Erythroblast (primary cell): ENCODE data around the gene MYH9.

Experiments used
- DNase-seq, 2 experiments: peaks; one replicate each; lab custom pipeline; 2025; lab: John Stamatoyannopoulos, UW
- GATA1 ChIP-seq: IDR thresholded peaks from 2 replicates; pipeline ENCODE4 v1.6.1; 2011; ENCODE audit warnings: low read depth, mild to moderate bottlenecking, control low read depth, low read length, moderate library complexity
- POLR2A ChIP-seq: IDR thresholded peaks from 2 replicates; pipeline ENCODE4 v1.6.1; 2011; ENCODE audit warnings: mild to moderate bottlenecking, low read length

Gene MYH9

DNA sequence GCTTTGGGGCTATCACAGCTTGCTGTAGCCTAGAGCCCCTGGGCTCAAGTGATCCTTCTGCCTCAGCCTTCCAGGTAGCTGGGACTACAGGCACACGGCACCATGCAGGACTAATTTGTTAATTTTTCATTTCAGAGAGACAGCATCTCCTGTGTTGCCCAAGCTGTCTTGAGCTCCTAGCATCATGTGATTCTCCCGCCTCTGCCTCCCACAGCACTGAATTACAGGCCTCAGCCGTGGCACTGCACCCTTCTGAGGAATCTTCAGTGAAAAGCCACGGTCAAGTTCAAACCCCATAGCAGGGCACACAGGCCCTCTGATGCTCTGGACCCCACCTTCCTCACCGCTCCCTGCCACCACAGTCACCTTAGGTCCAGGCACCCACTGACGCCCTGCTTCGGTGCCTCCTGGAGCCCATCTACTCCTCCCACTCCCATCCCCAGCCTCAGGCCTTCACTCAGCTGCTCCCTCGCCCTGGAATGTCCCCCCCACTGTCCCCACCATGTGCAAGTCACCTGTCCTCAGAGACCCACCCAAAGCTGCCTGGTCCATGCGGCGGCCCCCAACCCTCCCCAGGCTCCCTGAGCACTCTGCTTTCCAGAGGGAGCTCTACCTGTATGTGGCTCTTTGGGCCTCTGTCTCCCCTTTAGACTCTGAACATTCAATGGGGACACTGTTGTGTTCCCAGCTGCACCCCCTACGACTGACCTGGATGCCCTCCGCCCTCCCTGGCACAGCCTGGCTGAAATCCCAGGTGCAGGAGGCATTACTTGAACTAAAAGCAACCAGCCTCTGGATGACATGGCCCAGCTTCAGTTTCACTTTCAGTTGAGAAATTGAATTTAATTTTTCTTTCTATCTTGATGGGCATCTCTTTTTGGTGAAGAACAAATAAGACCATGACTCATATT, 150.1 kb downstream of the MYH9 start:
- peak; percentile 34 to 58 for DNase-seq
- TF ChIP-seq GATA1 = no peak

DNA sequence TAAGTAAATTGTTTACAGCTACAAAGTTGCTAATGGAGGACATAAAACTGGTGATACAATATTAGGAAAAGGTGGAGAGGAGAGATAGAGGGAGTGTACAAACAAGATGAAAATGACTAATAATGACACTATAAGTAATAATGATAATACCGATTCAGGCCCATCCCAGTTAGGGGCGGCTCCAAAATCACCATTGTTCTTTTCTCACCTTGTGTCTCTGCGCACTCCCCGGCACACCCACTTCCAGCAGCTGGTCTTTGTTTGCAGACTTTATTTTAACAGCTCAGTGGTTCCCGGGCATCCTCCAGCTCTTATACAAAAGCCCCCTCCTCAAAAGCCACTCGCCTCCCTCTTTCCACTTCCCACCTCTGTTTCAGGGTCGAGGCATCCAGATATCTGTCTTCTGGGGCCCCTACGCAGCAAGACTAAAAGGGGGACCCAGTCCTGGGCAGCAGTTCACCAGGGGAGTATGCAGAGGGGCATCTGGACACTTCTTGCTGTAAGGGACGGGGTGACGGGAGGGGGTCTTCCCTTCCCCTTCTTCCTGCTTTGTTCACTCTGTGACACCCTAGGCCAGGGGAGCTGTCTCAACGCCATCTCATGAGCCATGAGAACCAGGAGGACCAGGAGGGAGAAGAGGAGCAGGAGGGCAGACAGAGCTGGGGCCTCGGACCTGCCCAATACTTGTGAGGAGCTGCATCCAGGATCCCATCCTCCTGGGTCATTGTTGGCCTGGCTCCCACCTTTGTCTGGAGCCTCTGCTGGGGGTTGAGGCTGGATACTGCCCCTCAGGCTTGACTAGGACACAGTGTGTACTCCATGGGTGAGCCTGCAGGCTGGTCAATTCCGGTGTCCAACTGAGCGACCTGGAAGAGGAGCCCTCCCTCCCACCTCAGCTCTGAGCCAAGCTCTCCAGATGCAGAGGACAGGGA, 151.1 kb downstream of the MYH9 start:
- no peak for DNase-seq
- TF ChIP-seq GATA1 (no peak), POLR2A (no peak)

DNA sequence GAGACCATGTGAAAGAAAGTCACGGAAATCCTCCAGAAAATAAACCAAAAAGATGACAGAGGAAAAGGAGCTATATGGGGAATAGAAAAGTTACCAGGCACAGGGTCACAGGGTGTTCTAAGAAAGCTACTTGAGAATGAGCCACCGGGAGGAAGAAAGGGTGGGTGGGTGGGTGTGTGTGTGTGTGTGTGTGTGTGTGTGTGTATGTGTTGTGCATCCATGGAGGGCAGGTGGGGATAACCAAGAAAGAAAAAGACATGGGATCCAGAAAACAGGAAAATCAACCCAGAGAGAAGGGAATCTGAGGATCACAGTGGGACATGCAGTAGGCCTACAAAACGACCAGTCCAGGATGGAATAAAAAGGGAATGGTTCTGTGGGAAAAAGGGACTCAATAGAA, 152.2 kb downstream of the MYH9 start:
- no peak for DNase-seq
- no peak for TF ChIP-seq POLR2A
- no peak for TF ChIP-seq GATA1

DNA sequence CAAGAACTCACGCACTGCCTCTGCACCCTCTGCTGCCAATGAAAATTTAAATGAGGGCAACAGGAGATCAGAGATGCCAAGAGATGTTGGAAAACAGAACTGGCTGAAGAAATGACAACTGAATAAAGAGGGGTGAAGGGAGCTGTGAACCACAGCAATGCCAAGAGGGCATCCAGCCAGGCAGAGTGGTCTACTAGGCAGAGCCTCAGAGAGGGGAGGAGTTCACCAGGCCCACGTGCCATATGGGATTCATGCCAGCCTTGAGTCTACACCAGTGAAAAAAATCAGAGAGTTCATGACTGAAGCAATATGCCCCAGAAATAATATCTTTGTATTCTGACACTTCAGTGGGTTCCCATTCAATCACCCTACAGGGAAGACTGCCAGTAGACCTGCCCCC, 152.8 kb downstream of the MYH9 start:
- no peak for DNase-seq
- TF ChIP-seq POLR2A (no peak), GATA1 (no peak)

DNA sequence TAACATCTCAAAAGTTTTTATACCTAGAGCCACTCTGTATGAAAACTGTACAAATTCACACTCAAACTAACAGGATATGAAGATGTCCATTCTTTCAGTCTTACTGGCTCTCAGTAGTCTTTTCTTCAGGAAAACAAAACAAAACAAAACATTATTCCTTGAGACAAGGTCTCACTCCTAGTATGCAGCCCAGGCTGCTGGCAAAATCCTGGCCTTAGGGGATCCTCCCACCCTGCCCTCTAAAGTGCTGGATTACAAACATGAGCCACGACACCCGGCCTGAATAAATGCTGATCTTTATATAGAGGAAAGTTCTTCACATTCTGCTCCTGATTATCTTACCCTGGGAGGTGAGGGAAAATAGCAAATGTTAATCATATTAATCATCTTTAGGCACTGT, 153.6 kb downstream of the MYH9 start:
- DNase-seq = no peak
- TF ChIP-seq POLR2A (no peak), GATA1 (no peak)

DNA sequence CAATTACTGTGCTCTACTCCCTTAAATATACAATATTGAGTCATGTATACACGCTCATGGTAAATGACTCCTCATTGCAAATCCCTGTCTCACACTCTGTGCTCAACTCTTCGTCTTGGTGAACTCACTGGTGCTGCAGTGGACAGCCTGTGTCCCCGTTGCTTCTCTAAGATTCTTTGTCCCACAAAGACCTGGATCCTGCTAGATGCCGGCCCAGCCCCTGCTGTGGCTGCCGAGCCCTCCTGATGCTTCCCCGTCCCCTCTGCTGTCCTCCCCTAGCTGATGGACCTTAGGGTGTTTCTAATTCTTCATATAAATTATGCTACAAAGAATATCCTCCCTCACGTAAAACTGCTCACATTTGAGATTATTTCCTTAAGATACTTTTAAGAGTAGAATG, 154.0 kb downstream of the MYH9 start:
- DNase-seq = no peak
- TF ChIP-seq POLR2A (no peak), GATA1 (no peak)

DNA sequence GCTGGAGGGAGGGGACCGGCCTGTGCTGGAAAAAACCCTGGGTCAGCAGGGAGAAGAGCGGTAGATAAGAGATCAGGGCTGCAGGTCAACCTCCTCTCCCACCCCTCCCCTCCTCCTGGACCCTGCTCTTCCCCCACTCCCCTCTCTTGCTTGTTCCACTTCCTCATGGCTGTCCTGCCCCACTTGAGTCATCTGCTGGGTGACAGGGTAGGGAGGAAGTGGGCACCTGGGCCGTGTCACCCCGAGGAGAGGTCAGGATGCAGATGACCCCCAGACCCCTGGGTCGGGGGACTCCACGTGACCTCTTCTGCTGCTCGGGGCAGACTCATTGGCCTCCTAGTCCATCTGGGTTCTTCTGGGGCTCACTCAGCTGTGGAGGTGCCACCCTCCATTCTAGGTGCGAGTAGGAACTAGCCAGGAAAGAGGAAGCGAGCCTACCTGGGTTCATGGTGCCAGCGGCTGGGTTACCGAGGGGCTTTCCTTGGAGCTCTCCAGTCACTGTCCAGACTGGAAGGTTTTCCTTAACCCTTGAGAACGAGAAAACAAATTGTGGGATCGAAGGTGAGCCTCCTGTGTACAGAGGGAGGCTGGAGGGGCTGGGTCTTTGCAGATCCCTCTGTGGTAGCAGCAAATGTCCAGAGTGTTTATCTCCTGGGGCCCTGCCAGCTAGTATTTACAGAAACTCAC, 154.9 kb downstream of the MYH9 start:
- DNase-seq = no peak
- TF ChIP-seq GATA1 (no peak), POLR2A (no peak)
